DOHH2 (cell line): ENCODE measurements around the gene RFX4.

ENCODE experiments used
- EZH2phosphoT487 ChIP-seq: fragments of 200-600 bp; sonication (generic); IDR thresholded peaks from 2 replicates; pipeline ENCODE4 v1.6.1; 2017; ENCODE audit warnings: borderline replicate concordance, mild to moderate bottlenecking, antibody characterized with exemption, low read length, moderate library complexity, mixed read lengths
- TF ChIP-seq, protein P1 (sequence below): fragments of 200-600 bp; sonication (generic); IDR thresholded peaks from one replicate; pipeline ENCODE4 v1.5.1; 2014; ENCODE audit warnings: antibody characterized with exemption, mild to moderate bottlenecking, low read depth, low read length; ENCODE audit not compliant: poor library complexity, severe bottlenecking

DNA sequence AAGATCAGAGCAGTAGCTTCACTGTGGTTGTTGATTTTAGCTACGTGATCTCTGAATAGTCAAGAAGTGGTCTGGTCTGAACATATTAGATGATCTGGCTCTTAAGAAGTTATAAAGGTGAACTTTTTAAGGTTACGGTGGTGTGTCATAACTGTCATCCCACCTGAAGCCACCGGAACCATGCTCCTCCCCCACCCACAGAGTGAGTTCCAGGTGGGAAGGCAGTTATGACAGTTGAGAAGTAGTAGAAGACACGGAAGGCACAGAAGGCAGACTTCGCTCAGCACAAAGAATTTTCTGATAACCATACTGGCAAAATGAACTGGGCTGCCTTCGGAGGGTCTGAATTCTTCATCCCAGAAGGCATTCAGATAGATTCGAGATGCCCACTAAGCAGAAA lies 101.7 kb downstream of the RFX4 start:
- TF ChIP-seq, protein P1, sequence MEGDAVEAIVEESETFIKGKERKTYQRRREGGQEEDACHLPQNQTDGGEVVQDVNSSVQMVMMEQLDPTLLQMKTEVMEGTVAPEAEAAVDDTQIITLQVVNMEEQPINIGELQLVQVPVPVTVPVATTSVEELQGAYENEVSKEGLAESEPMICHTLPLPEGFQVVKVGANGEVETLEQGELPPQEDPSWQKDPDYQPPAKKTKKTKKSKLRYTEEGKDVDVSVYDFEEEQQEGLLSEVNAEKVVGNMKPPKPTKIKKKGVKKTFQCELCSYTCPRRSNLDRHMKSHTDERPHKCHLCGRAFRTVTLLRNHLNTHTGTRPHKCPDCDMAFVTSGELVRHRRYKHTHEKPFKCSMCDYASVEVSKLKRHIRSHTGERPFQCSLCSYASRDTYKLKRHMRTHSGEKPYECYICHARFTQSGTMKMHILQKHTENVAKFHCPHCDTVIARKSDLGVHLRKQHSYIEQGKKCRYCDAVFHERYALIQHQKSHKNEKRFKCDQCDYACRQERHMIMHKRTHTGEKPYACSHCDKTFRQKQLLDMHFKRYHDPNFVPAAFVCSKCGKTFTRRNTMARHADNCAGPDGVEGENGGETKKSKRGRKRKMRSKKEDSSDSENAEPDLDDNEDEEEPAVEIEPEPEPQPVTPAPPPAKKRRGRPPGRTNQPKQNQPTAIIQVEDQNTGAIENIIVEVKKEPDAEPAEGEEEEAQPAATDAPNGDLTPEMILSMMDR, result no peak
- TF ChIP-seq EZH2phosphoT487, result no peak
